Activated T-helper 17 cell treated with anti-CD3 and anti-CD28 coated beads, Interleukin-2, amount 50 U/mL, for 72 hours (primary cell): ENCODE results near the gene GUCA2B. TPM values are rescaled to one million over a fixed set of nuclear protein-coding genes. Genes with fewer than 3 reads are reported as not detected.
A peak's percentile ranks its signal among the peaks of the same experiment; 100 is the strongest.

Experiments
- ATAC-seq: fragments of 150-1000 bp; cut with Tn5 transposase; replicated peaks from 2 replicates; pipeline ENCODE4 v1.10.0; 2021; ENCODE audit warnings: mild to moderate bottlenecking, moderate library complexity
- H3K27ac Mint-ChIP-seq: one replicate; pipeline ENCODE4 v1.8.0; 2022; ENCODE audit warnings: mixed read lengths
- H3K27me3 Mint-ChIP-seq: one replicate; pipeline ENCODE4 v1.8.0; 2022; ENCODE audit warnings: mixed read lengths
- H3K36me3 Mint-ChIP-seq: one replicate; pipeline ENCODE4 v1.8.0; 2022; ENCODE audit warnings: low read depth, mild to moderate bottlenecking, mixed read lengths
- H3K4me1 Mint-ChIP-seq: one replicate; pipeline ENCODE4 v1.8.0; 2022; ENCODE audit warnings: mixed read lengths
- H3K4me3 Mint-ChIP-seq: one replicate; pipeline ENCODE4 v1.8.0; 2022; ENCODE audit warnings: mild to moderate bottlenecking, mixed read lengths
- H3K9me3 Mint-ChIP-seq: one replicate; pipeline ENCODE4 v1.8.0; 2022; ENCODE audit warnings: mixed read lengths
- total RNA-seq, 2 donors: library from RNA; stranded (reverse); gene quantifications; one replicate each; pipeline ENCODE4 v1.2.3, GENCODE V29; 2022

GUCA2B gene
- total RNA-seq, 2 donors from 2014 or later: not detected

DNA sequence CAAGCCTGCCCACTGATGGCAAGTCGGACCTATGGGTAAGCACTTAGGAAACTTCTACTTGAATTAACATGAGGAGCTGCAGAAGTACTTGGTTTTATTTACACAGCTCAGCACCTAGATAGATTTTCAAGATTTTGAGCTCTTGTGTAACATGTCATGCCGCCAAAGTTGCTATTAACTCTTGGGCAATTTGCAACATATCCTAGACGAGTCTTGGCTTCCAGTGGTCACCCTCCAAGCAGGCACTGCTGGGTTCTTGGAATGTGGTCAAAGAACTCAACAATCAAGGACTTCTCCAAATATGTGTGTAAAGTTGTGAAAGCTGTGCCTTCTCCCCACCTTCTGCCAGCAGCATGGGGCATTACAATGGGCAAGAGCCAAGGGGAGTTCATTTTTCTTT, 17.8 kb upstream of the GUCA2B start:
- no peaks in the 10 kb centered on the region for H3K36me3 Mint-ChIP-seq
- no peaks in the 10 kb centered on the region for H3K4me1 Mint-ChIP-seq
- no peaks in the 10 kb centered on the region for H3K9me3 Mint-ChIP-seq
- no peaks in the 10 kb centered on the region for H3K27me3 Mint-ChIP-seq
- no peak overlapping the region for H3K4me3 Mint-ChIP-seq
- no peak overlapping the region for H3K27ac Mint-ChIP-seq
- no peak for ATAC-seq

DNA sequence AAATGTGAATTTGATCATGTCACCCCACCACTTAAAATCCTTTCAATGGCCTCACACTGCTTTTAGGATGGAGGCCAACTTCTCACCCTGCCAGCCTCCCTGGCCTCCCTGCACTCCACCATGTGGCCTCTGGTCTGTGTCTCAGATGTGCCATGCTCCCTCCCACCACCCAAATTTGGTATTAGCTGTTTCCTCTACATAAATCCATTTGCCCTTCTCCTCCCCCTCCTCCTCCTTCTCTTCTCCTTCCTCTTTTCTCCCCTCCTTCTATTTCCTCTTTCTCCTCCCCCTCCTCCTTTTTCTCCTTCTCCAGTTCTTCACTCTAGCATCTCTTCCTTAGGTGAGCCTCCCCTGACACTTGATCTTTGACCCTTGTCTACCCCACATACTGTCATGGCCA, 16.7 kb upstream of the GUCA2B start:
- no peak overlapping the region for H3K27ac Mint-ChIP-seq
- no peak for ATAC-seq
- H3K36me3 Mint-ChIP-seq: no peaks in the 10 kb centered on the region
- no peaks in the 10 kb centered on the region for H3K9me3 Mint-ChIP-seq
- H3K4me1 Mint-ChIP-seq: no peaks in the 10 kb centered on the region
- no peaks in the 10 kb centered on the region for H3K27me3 Mint-ChIP-seq
- no peak overlapping the region for H3K4me3 Mint-ChIP-seq

DNA sequence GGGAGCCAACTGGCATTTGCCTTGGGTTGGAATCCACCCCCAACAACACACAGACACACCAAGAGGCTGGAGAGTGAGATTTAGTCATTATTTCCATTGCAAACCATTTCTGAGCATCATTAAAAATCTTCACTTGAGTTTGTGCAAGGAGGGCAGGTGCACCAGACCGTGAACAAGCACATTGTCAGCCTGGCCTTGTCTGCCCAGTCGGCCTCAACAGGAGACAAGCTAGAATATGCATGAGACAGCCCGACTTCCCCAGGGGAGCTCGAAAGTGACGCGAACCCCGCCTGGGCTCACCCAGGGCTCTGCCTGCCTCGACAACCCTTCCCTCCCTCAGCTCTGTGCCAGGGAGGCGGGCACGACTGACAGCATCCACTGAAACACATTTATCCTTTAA, 15.4 kb upstream of the GUCA2B start:
- no peak for ATAC-seq
- no peaks in the 10 kb centered on the region for H3K4me1 Mint-ChIP-seq
- no peaks in the 10 kb centered on the region for H3K36me3 Mint-ChIP-seq
- no peak overlapping the region for H3K27ac Mint-ChIP-seq
- H3K27me3 Mint-ChIP-seq: peaks cover 5% of the 10 kb centered on the region
- H3K4me3 Mint-ChIP-seq: no peak overlapping the region
- H3K9me3 Mint-ChIP-seq: no peaks in the 10 kb centered on the region

DNA sequence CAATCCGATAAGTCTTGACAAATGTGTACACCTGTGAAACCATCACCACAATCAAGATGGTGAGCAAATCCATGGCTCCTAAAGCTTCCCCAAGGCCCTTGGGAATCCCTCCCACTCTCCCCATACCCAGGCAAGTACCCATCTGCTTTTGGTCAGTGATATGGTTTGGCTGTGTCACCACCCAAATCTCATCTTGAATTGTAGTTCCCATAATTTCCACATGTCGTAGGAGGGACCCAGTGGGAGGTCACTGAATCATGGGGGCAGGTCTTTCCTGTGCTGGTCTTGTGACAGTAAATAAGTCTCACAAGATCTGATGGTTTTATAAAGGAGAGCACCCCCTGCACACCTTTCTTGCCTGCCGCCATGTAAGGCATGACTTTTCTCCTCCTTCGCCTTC, 14.6 kb upstream of the GUCA2B start:
- Mint-ChIP-seq H3K27me3 (peaks cover 5% of the 10 kb centered on the region), H3K36me3 (no peaks in the 10 kb centered on the region), H3K4me1 (no peaks in the 10 kb centered on the region), H3K9me3 (no peaks in the 10 kb centered on the region), H3K4me3 (no peak overlapping the region), H3K27ac (no peak overlapping the region)
- no peak for ATAC-seq

DNA sequence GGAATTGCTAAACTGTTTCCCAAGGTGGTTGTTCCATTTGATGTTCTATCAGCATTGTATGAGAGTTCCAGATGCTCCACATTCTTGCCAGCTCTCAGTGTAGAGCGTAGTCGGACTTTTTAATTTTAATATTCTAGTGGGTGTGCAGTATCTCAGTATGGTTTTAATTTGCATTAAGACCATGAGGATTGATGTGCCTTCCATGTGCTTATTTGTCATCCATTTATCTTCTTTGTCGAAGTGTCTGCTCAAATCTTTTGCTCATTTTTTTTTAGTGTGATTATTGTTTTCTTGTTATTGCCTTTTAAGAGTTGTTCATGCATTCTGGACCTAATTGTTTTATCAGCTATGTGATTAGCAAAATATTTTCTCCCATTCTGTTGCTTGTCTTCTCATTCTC, 13.8 kb upstream of the GUCA2B start:
- H3K9me3 Mint-ChIP-seq: no peaks in the 10 kb centered on the region
- H3K27ac Mint-ChIP-seq: no peak overlapping the region
- no peak overlapping the region for H3K4me3 Mint-ChIP-seq
- H3K27me3 Mint-ChIP-seq: peaks cover 5% of the 10 kb centered on the region
- no peaks in the 10 kb centered on the region for H3K4me1 Mint-ChIP-seq
- H3K36me3 Mint-ChIP-seq: no peaks in the 10 kb centered on the region
- no peak for ATAC-seq

DNA sequence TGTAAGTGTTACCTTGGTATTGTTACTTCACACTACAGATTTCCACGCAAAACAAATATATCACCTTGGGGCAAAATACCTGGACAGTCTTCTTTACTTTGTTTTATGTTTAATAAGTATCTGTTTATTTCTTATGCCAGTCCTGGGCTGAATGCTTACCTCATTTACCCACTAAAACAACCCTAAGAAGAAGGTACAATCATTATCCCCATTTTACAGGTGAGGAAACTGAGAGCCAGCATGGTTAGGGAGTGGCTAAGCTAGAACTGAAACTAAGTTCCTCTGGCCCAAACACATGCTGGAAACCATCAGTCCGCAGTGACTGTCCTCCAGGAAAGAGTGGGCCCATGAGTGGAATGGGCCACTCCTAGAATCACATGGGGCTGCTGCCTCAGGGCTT, 13.0 kb upstream of the GUCA2B start:
- no peaks in the 10 kb centered on the region for H3K36me3 Mint-ChIP-seq

DNA sequence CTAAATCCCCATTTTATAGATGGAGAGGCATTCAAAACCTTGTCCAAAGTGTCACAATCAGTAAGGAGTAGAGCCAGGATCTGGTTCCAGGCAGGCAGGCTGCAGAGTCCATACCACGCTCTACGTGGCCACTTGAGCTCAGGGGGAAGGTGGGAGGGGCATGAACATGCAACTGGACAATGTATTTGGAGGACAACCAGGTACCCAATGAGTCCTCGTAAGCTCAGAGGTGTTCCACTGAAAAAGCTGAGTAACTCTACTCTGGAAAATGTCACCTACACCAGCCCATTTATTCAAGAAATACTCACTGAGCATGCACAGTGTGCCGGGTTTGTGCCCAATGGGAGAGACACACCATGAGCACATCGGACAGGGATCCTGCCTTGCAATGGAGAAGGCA, 11.2 kb upstream of the GUCA2B start:
- Mint-ChIP-seq H3K27me3 (peaks cover 5% of the 10 kb centered on the region), H3K36me3 (no peaks in the 10 kb centered on the region), H3K27ac (no peak overlapping the region), H3K4me1 (no peaks in the 10 kb centered on the region), H3K4me3 (no peak overlapping the region), H3K9me3 (no peaks in the 10 kb centered on the region)
- ATAC-seq: no peak

More for the DNA sequence above, 13.0 kb upstream of the GUCA2B start:
- ATAC-seq: no peak
- Mint-ChIP-seq H3K27ac (no peak overlapping the region), H3K9me3 (no peaks in the 10 kb centered on the region), H3K4me1 (no peaks in the 10 kb centered on the region), H3K27me3 (peaks cover 5% of the 10 kb centered on the region), H3K4me3 (no peak overlapping the region)

DNA sequence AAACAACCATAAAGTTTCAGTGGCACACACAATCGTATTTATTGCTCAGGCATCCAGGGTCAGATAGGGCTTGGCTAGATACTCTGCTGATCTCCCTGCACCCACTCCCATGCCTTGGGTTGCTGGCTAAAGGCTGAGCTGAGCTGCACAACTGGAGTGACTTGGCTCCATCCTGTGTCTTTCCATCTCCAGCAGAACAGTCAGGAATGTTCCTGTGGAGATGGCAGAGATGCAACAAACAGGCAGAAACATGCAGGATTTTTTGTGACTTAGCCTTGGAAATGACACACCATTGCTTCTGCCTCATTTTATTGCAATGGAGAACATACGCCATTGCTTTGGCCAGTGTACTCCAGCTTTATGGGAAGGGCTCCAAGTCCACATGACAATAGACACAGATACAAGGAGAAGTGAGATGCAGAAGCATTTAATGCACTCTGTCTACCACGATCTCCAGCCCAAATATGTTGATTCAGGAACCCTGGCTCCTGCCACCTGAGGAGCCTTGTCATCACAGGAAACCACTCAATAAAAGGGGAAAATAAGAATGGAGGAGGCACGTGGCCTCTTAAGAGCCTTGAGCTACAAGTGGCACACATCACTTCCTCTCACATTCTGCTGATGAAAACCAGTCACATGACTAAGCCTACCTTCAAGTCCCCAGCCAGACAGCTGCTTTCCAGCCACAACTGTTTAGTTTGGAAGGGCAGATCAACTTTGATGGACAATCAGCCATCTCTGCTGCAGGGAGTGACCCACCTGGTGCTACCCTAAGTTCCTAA, 10.1 kb upstream of the GUCA2B start:
- no peaks in the 10 kb centered on the region for H3K9me3 Mint-ChIP-seq
- no peak overlapping the region for H3K4me3 Mint-ChIP-seq
- no peaks in the 10 kb centered on the region for H3K36me3 Mint-ChIP-seq
- H3K27ac Mint-ChIP-seq: no peak overlapping the region
- peaks cover 5% of the 10 kb centered on the region for H3K27me3 Mint-ChIP-seq
- H3K4me1 Mint-ChIP-seq: no peaks in the 10 kb centered on the region
- no peak for ATAC-seq

DNA sequence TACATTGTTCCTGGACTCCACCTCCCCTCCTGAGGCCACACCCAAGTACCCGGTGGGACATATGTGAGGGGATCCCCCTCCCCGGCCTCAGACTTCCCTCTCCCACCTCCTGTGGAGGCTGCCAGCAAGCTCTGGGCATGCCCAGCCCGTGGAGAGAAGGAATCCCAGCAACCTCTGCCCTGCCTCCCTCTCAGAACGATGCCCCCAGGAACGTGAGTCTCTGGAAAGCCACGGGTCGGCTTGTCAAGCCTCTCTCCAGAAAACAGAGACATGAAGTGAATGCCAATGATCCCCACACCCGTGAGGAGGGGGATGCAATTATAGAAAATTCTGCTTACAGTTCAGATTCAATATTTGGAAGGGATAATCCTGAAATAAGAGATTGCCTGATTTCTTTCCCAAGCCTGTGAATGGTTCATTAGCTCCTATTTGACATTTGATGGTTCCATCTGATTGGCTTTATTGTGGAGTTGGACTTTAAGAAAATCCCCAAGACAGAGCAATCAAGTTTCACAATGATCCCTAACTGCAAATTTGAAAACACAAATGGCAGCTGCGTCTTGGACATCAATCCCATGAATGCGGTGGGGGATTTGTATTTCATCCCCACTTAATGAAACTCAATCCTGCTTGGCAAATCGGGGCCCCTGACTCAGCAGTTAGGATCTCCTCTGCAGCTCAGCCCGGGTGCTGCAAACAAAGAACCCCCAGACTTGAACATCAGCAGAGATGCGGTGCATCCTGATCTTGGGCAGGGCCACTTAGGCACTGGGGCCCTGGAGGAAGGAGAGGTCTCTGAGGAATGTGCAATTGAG, 9.1 kb upstream of the GUCA2B start:
- H3K4me1 Mint-ChIP-seq: no peaks in the 10 kb centered on the region
- no peak overlapping the region for H3K4me3 Mint-ChIP-seq
- H3K27me3 Mint-ChIP-seq: peaks cover 5% of the 10 kb centered on the region
- no peaks in the 10 kb centered on the region for H3K9me3 Mint-ChIP-seq
- ATAC-seq: no peak
- H3K36me3 Mint-ChIP-seq: no peaks in the 10 kb centered on the region
- H3K27ac Mint-ChIP-seq: no peak overlapping the region

DNA sequence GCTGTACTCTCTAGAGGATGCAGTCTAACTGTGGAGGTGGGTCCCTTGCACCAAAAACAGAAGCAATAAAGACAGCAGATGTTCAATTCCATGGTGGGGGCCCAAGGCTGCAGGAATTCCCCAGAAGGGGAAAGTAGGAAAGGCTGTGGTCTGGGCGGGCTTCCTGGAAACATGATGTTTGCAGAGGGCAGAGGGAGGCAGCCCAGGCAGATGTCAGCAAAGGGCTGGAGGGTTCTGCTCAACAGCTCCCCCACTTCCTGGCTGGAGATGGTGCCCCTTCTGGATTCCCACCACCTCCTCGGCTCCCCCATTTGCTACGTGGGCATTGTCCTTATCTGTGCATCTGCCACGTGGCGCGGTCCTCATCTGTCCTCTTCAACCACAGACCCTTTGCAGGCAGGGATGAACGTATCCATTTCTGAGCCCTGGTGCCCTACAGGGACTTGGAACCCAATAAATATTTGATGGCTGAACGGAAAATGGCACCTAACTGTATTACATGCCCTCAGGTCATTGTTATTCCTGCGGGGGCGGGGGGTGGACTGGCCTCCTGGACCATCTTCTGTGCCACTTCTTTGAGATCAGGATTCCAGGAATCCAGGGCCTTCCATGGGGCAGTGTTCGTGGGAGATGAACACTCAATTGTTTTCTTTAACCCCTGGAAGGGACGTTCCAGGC, 8.4 kb upstream of the GUCA2B start:
- ATAC-seq: no peak
- H3K4me1 Mint-ChIP-seq: no peaks in the 10 kb centered on the region
- H3K27ac Mint-ChIP-seq: no peak overlapping the region

DNA sequence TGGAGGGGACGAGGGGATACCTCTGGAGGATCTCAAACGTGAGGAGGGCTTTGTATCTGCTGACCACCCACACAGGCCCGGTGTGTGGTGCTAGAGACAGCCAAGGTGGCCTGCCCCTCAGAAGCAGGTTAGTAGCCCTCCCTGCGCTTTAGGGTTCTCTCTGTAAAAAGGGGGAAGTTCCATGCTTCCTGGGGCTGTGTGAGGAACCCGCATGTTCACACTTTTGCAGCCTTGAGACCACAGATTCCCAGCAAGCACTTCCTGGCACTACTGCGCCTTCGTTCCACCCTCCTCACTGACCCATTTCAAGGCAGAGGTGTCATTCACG, 7.9 kb upstream of the GUCA2B start:
- Mint-ChIP-seq H3K4me1 (no peaks in the 10 kb centered on the region), H3K4me3 (no peak overlapping the region), H3K27ac (no peak overlapping the region)

More for the DNA sequence above, 8.4 kb upstream of the GUCA2B start:
- H3K9me3 Mint-ChIP-seq: no peaks in the 10 kb centered on the region
- H3K4me3 Mint-ChIP-seq: no peak overlapping the region
- no peaks in the 10 kb centered on the region for H3K36me3 Mint-ChIP-seq
- H3K27me3 Mint-ChIP-seq: peaks cover 5% of the 10 kb centered on the region

DNA sequence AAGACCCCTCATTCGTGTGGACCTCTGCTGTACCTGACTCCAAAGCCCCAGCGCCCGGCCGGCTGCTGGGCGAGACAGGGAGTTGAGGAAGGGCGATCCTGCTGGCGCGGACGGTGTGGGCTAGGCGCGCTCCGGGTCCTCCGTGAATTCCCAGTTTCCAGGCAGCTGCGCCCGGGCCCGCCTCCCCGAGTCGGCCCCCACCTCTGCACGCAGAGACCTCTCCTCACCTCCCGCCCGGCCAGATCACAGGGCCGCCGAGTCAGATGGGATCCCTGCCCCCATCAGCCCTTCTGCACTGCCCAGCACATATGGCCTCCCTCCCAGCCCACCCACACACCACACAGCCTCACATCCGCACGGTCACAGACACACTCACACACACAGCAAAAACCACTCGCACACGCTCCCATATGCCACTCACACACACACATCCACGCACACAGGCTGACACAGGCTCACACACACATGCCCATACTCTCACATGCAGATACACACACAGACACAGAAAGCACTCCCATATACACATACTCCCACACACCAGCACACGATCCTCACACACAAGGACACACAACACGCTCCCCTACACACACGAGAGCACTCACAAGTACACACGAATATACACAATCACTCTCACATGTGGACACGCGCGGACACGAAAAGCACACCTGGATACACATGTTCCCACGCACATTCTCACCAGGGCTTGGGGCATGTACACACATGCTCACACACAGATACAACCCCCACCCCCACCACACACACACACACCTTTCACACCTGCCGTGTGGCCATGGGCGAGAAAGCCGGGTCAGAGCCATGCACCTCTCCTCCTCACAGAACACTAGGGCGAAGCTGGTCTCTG, 7.2 kb upstream of the GUCA2B start:
- H3K27ac Mint-ChIP-seq: no peak overlapping the region
- no peaks in the 10 kb centered on the region for H3K9me3 Mint-ChIP-seq
- ATAC-seq: no peak
- no peaks in the 10 kb centered on the region for H3K36me3 Mint-ChIP-seq
- H3K4me3 Mint-ChIP-seq: no peak overlapping the region
- H3K4me1 Mint-ChIP-seq: no peaks in the 10 kb centered on the region
- H3K27me3 Mint-ChIP-seq: peaks cover 10% of the 10 kb centered on the region

More for the DNA sequence above, 7.9 kb upstream of the GUCA2B start:
- Mint-ChIP-seq H3K27me3 (peaks cover 9% of the 10 kb centered on the region), H3K9me3 (no peaks in the 10 kb centered on the region), H3K36me3 (no peaks in the 10 kb centered on the region)
- ATAC-seq: no peak

DNA sequence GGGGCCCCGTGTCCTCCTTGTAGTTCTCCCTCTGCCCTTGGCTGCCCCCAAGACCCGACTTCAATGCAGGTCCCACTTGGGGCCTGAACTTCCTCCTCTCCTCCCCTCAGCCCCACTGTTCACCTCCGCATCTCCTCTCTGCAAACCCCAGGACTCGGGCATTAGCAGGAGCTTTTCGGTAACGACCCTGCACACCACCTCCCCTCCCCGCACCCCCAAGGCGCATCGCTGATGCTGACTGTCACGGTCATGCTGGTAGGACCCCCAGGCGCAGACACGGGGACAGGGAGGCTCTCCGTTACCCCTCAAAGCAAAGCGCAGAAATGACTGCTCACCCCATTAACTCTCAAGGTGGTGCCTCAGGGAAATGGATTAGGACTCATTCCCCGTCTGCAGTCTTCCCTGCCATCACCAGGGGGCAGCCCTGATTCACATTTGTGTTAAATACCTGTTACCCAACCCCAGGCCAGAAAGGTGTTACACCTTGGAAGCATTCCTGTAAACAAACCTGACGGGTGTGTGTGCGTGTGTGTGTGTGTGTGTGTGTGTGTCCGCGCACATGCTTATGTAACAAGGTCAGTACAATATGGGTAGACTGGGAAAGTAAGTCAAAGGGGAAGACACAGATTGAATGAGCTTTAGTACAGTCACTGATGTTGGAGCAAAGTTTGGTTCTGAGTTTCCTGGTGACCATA, 6.4 kb upstream of the GUCA2B start:
- H3K9me3 Mint-ChIP-seq: no peaks in the 10 kb centered on the region
- peak; percentile 71 for ATAC-seq
- H3K27me3 Mint-ChIP-seq: peaks cover 10% of the 10 kb centered on the region
- no peaks in the 10 kb centered on the region for H3K36me3 Mint-ChIP-seq
- no peak overlapping the region for H3K4me3 Mint-ChIP-seq
- H3K27ac Mint-ChIP-seq: no peak overlapping the region
- H3K4me1 Mint-ChIP-seq: no peaks in the 10 kb centered on the region

DNA sequence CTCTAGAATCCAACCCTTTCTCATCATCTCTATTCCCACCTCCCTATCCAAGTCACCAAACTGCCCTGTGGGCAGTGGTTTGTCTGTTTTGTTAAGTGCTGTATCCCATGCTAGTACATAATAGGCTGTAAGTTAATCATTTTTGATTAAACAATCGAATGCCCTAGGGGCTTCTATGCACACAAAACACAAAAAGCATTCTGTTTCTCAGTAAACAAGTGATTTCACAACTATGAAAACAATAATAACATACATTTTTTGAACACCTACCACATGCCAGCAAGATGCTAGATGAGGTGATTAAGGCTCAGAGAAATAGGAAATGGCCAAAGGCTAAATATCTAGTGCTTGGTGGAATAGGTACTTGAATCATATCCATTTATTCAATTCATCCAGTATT, 5.0 kb upstream of the GUCA2B start:
- Mint-ChIP-seq H3K36me3 (no peaks in the 10 kb centered on the region), H3K27ac (no peak overlapping the region), H3K4me3 (no peak overlapping the region), H3K27me3 (peaks cover 9% of the 10 kb centered on the region), H3K4me1 (no peaks in the 10 kb centered on the region), H3K9me3 (no peaks in the 10 kb centered on the region)
- ATAC-seq: no peak
